MM.1S (cell line): Measurements from ENCODE around the gene GLIS2.

Experiments used
- EZH2 ChIP-seq: fragments of 300-600 bp; sonication (generic); optimal IDR thresholded peaks from 2 replicates; pipeline ENCODE3; 2017; ENCODE audit warnings: low read depth, mild to moderate bottlenecking, antibody characterized with exemption, low read length, mixed read lengths
- EZH2phosphoT487 ChIP-seq: fragments of 300-600 bp; sonication (generic); IDR thresholded peaks from 2 replicates; pipeline ENCODE4 v1.6.1; 2018; ENCODE audit warnings: antibody characterized with exemption, low read length
- TF ChIP-seq, protein P1 (sequence below): fragments of 300-600 bp; sonication (generic); IDR thresholded peaks from 2 replicates; pipeline ENCODE4 v1.5.1; 2016; ENCODE audit warnings: antibody characterized with exemption, low read length, mixed read lengths

DNA sequence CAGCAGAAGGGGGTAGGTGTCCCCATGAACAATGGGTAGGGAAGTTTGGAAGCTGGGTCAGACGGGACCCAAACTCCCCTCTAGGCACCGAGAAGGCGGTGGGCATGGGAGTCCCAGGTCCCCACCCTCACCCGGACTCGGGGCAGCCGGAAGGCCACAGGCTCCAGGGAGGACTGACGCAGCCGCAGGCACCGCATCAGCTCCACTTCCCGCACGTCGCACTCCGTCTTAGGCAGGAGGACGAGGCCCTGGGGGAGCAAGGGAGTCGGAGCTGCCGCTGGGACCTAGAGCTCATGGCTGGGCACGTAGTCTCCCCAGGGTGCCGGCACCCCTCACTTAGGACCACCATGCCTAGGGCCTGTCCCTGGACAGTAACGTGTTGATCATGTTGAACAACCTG lies 42.4 kb downstream of the GLIS2 start:
- TF ChIP-seq, protein P1, sequence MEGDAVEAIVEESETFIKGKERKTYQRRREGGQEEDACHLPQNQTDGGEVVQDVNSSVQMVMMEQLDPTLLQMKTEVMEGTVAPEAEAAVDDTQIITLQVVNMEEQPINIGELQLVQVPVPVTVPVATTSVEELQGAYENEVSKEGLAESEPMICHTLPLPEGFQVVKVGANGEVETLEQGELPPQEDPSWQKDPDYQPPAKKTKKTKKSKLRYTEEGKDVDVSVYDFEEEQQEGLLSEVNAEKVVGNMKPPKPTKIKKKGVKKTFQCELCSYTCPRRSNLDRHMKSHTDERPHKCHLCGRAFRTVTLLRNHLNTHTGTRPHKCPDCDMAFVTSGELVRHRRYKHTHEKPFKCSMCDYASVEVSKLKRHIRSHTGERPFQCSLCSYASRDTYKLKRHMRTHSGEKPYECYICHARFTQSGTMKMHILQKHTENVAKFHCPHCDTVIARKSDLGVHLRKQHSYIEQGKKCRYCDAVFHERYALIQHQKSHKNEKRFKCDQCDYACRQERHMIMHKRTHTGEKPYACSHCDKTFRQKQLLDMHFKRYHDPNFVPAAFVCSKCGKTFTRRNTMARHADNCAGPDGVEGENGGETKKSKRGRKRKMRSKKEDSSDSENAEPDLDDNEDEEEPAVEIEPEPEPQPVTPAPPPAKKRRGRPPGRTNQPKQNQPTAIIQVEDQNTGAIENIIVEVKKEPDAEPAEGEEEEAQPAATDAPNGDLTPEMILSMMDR = no peak
- TF ChIP-seq EZH2phosphoT487 (no peak), EZH2 (no peak)
